Subcutaneous adipose tissue (tissue), 4 donors: ENCODE measurements around the gene EPN3. TPM values are rescaled to one million over a fixed set of nuclear protein-coding genes. Genes with fewer than 3 reads are reported as not detected.

Source experiments
- CTCF ChIP-seq: fragments of 450-650 bp; IDR thresholded peaks from one replicate; pipeline ENCODE4 v1.5.1; 2016; ENCODE audit warnings: low read depth, mild to moderate bottlenecking, control low read depth, antibody characterized with exemption, moderate library complexity
- total RNA-seq, 4 donors: library from RNA; depleted of rRNA; stranded (reverse); fragments of >200 nt; gene quantifications; one replicate each; pipeline ENCODE4 v1.1.0, GENCODE V29; 2016

Gene EPN3
- total RNA-seq, 4 donors from 2014 or later, result not detected

GRCh38 chr17:50579399-50579798 lies 46.9 kb downstream of the EPN3 start:
- no peak for TF ChIP-seq CTCF

- TF ChIP-seq CTCF, result no peak
These were observed 48.1 kb downstream of the EPN3 start for GRCh38 chr17:50580646-50581045.

- no peak for TF ChIP-seq CTCF
These were observed 48.8 kb downstream of the EPN3 start for GRCh38 chr17:50581316-50581715.

- no peak for TF ChIP-seq CTCF
These were observed 50.2 kb downstream of the EPN3 start for GRCh38 chr17:50582741-50583140.

- TF ChIP-seq CTCF, result no peak
These were observed 51.1 kb downstream of the EPN3 start for GRCh38 chr17:50583641-50584040.

GRCh38 chr17:50584116-50584515 lies 51.6 kb downstream of the EPN3 start:
- TF ChIP-seq CTCF, result no peak

GRCh38 chr17:50584749-50585148 lies 52.2 kb downstream of the EPN3 start:
- TF ChIP-seq CTCF, result no peak
